ENCODE measurements around the gene COMMD6.

Gene COMMD6

DNA sequence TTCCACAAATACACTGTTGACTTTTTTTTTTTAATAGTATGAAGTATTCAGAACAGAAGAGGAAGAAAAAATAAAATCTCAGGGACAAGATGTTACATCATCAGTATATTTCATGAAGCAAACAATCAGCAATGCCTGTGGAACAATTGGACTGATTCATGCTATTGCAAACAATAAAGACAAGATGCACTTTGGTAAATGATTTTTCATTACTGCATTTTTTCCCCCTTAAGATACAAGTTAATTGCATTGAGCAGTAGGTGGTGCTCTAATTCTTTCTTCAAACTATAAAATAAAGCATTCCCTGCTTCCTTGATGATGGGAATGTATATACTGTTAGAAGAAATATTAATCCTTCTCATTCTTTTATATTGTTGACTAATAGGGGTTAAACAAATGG, 29.0 kb upstream of the COMMD6 start:
- TF ChIP-seq, protein P1, sequence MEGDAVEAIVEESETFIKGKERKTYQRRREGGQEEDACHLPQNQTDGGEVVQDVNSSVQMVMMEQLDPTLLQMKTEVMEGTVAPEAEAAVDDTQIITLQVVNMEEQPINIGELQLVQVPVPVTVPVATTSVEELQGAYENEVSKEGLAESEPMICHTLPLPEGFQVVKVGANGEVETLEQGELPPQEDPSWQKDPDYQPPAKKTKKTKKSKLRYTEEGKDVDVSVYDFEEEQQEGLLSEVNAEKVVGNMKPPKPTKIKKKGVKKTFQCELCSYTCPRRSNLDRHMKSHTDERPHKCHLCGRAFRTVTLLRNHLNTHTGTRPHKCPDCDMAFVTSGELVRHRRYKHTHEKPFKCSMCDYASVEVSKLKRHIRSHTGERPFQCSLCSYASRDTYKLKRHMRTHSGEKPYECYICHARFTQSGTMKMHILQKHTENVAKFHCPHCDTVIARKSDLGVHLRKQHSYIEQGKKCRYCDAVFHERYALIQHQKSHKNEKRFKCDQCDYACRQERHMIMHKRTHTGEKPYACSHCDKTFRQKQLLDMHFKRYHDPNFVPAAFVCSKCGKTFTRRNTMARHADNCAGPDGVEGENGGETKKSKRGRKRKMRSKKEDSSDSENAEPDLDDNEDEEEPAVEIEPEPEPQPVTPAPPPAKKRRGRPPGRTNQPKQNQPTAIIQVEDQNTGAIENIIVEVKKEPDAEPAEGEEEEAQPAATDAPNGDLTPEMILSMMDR (IDR thresholded peaks at IDR 0.05; ENCODE audit: low read depth, low read length) = no peak; the same call in 1 of the 2 replicates
- no peak overlapping the region for H3K4me3 ChIP-seq (ENCODE audit: low read depth, low read length)

DNA sequence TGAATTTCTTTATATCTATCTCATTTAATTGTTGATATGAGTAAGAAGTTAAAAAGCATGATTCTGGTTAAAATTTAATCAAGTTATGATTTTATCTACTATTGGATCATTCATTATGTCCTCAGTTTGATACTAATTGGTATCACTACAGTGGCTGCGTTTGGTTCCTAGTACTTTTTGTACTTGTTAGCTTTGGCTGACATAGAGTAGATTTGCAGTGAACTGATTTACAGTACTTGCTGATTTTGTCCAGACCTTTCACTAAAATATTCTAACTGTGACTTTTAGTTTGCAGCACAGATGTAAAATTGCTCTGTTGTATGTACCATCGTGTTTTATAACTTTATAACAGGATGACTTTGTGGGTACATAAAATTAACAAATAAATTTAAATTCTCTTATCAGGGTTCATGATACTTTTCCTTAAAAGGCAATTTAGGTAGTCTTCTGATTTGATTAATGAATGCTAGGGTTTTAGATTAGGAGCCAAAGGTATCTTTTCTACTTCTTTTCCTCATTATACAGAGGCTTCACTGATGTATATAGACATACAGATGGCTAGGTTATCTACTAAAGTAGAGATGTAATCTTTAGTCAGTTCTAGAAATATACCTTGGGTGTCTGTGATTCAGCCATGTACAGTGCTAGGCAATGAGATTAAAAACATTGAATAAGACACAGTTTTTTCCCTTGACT, 20.7 kb upstream of the COMMD6 start:
- H3K4me3 ChIP-seq (ENCODE audit: low read depth, low read length) = no peak overlapping the region
- TF ChIP-seq, protein P1 (IDR thresholded peaks at IDR 0.05; ENCODE audit: low read depth, low read length) = no peak

DNA sequence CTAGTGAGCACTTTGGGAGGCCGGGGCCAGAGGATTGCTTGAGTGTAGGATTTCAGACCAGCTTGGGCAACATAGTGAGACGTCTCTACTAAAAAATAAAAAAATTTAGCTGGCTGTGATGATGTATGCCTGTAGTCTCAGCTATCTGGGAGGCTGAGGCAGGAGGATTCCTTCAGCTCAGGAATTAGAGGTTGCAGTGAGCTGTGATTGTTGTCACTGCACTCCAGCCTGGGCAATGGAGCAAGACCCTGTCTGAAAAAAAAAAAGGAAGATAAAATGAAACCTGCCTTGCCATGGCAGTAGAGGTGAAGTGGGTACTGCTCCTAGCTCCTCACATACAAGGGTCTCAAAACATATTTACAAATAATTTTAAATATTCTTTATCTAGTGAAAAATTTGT, 19.3 kb upstream of the COMMD6 start:
- H3K4me3 ChIP-seq (ENCODE audit: low read depth, low read length) = no peak overlapping the region
- TF ChIP-seq, protein P1 (IDR thresholded peaks at IDR 0.05; ENCODE audit: low read depth, low read length) = no peak

DNA sequence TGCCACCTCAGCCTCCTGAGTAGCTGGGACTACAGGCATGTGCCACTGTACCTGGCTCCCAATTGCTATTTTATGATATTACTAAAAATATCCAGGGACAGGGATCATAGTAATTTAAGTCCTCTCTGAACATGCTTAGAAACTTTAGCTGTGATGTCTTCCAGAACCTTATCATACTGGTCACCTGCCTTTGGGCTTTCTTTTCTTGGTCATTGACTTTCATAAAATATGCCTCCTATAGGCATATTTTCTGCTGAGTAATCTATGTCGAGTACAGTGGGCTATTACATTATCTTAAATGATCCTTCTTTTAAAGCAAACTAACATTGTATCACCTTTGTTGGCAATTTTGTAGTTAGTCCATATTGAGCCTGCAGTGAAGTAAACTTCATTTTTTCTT, 18.2 kb upstream of the COMMD6 start:
- H3K4me3 ChIP-seq (ENCODE audit: low read depth, low read length) = no peak overlapping the region
- TF ChIP-seq, protein P1 (IDR thresholded peaks at IDR 0.05; ENCODE audit: low read depth, low read length) = no peak

DNA sequence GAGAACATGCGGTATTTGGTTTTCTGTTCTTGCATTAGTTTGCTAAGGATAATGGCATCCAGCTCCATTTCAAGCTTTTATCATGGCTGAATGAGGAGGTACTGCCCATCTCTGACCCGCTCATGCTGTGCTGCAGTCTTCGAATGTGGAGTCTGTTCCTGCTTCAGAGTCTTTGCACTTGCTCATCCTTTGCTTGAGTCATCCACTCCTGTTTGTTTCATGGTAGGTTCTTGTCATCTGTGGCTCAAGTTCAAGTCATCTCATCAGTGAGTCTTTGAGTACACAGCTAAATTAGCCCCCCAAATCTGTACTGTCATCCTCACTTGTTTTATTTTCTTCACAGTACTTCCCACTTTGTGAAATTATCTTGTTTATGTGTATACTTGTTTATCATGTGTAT, 17.3 kb upstream of the COMMD6 start:
- TF ChIP-seq, protein P1 (IDR thresholded peaks at IDR 0.05; ENCODE audit: low read depth, low read length) = no peak
- no peak overlapping the region for H3K4me3 ChIP-seq (ENCODE audit: low read depth, low read length)

DNA sequence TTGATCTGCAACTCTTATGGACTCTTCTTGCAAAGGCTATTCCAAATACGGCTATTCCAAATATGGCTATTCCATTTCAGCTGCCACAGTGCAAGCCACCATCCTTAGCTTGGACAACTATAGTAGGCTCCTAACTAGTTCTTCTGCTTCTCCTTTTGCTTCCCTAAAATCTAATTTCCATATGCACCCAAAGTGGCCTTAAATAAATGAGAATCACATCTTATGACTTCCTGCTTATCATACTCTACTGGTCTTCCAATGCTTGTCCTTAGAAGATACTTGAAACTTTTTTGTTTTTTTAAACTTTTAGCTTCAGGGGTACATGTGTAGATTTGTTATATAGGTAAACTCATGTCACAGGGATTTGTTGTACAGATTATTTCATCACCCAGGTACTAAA, 16.8 kb upstream of the COMMD6 start:
- TF ChIP-seq, protein P1 (IDR thresholded peaks at IDR 0.05; ENCODE audit: low read depth, low read length) = no peak

DNA sequence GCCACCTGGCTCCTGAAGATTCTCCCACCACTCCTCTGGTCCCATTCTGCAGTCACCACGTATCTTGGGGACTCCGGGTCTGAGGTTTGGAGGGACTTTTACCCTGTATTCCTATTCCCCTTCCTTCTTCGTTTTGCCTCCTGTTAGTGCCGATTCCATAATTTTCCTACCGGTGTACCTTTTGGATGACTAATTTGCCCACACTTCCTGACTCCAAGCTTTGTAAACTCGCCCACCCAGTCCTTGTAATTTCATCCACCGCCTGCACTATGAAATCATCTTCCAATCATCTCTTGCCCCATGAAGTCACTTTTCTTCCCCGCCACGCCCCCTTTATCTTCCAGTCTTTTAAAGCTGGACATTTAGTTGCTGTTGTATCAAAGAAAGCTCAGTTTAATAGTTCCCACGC, 12.5 kb upstream of the COMMD6 start:
- TF ChIP-seq, protein P1 (IDR thresholded peaks at IDR 0.05; ENCODE audit: low read depth, low read length) = no peak
- H3K4me3 ChIP-seq (ENCODE audit: low read depth, low read length) = peak overlapping the region; percentile 82

More for the DNA sequence above, 16.8 kb upstream of the COMMD6 start:
- no peak overlapping the region for H3K4me3 ChIP-seq (ENCODE audit: low read depth, low read length)

Measured in WI38 (cell line).